IMR-90 (cell line): ENCODE data around the gene FASLG. TPM values are rescaled to one million over a fixed set of nuclear protein-coding genes. Genes with fewer than 3 reads are reported as not detected.

Experiments
- ATAC-seq: fragments of 200-7000 bp; cut with Tn5 transposase; 2 replicates; pipeline ENCODE4 v1.9.1; 2020; ENCODE audit warnings: low read depth, mild to moderate bottlenecking, moderate library complexity
- BruUV-seq: library from RNA; stranded (reverse); fragments of 400-500 nt; replicated peaks from 2 replicates; lab custom pipeline; 2021; lab: Mats Ljungman, UMichigan
- CTCF ChIA-PET: fragments of 300-600 bp; formaldehyde crosslinking; extraction: SDS; loops from one replicate; lab custom pipeline; 2021; ENCODE audit warnings: antibody characterized with exemption; lab: Yijun Ruan, JAX
- POLR2A ChIA-PET: fragments of 300-600 bp; sonication (Branson Sonifier 250); formaldehyde crosslinking; loops from one replicate; lab custom pipeline; 2022; ENCODE audit warnings: antibody characterized with exemption; ENCODE audit not compliant: unreplicated experiment; lab: Charles Lee
- DNase-seq: peaks from one replicate; pipeline ENCODE4 v3.0.0; 2013
- H2AFZ ChIP-seq: replicated peaks from 2 replicates; pipeline ENCODE3; 2013; ENCODE audit warnings: low read length, mild to moderate bottlenecking; ENCODE audit not compliant: poor library complexity
- H2AK5ac ChIP-seq: 2 replicates; pipeline ENCODE4 v1.6.1; 2013; ENCODE audit warnings: low read depth, low read length, inconsistent platforms
- H2AK9ac ChIP-seq: replicated peaks from 2 replicates; pipeline ENCODE3; 2013; ENCODE audit warnings: mild to moderate bottlenecking, low read depth, low read length, moderate library complexity; ENCODE audit not compliant: poor library complexity
- H2BK120ac ChIP-seq: 2 replicates; pipeline ENCODE4 v1.6.1; 2013; ENCODE audit warnings: low read depth, low read length, inconsistent platforms
- H2BK15ac ChIP-seq: 3 replicates; pipeline ENCODE4 v1.6.1; 2013; ENCODE audit warnings: low read depth, low read length, inconsistent platforms
- H2BK20ac ChIP-seq: 2 replicates; pipeline ENCODE4 v1.6.1; 2013; ENCODE audit warnings: low read depth, mild to moderate bottlenecking, inconsistent platforms, low read length, moderate library complexity
- H2BK5ac ChIP-seq: 2 replicates; pipeline ENCODE4 v1.6.1; 2013; ENCODE audit warnings: mild to moderate bottlenecking, low read depth, low read length, inconsistent platforms; ENCODE audit not compliant: poor library complexity, severe bottlenecking
- H3K14ac ChIP-seq: replicated peaks from 2 replicates; pipeline ENCODE4 v1.6.1; 2013; ENCODE audit warnings: low read depth, low read length, inconsistent platforms
- H3K18ac ChIP-seq: 2 replicates; pipeline ENCODE4 v1.6.1; 2013; ENCODE audit warnings: low read depth, low read length, control low read depth
- H3K23ac ChIP-seq: 2 replicates; pipeline ENCODE4 v1.6.1; 2013; ENCODE audit warnings: low read depth, low read length, inconsistent platforms
- H3K27ac ChIP-seq: 2 replicates; pipeline ENCODE4 v1.5.1; 2013; ENCODE audit warnings: mild to moderate bottlenecking, control low read depth, low read length; ENCODE audit not compliant: insufficient read depth
- H3K27me3 ChIP-seq: 2 replicates; pipeline ENCODE4 v1.6.1; 2013; ENCODE audit warnings: low read length; ENCODE audit not compliant: control insufficient read depth, insufficient read depth
- H3K36me3 ChIP-seq: 2 replicates; pipeline ENCODE4 v1.6.1; 2013; ENCODE audit warnings: low read length, mixed read lengths; ENCODE audit not compliant: control insufficient read depth, insufficient read depth
- H3K4ac ChIP-seq: 2 replicates; pipeline ENCODE4 v1.6.1; 2013; ENCODE audit warnings: low read depth, low read length, inconsistent platforms
- H3K4me1 ChIP-seq: 2 replicates; pipeline ENCODE4 v1.6.1; 2013; ENCODE audit warnings: low read length, mixed read lengths; ENCODE audit not compliant: control insufficient read depth, insufficient read depth
- H3K4me2 ChIP-seq: 2 replicates; pipeline ENCODE4 v1.6.1; 2013; ENCODE audit warnings: low read depth, mild to moderate bottlenecking, control low read depth, low read length, moderate library complexity
- H3K4me3 ChIP-seq: 2 replicates; pipeline ENCODE4 v1.5.1; 2013; ENCODE audit warnings: low read depth, mild to moderate bottlenecking, control low read depth, low read length, moderate library complexity; ENCODE audit not compliant: insufficient read depth
- H3K56ac ChIP-seq: 2 replicates; pipeline ENCODE4 v1.6.1; 2013; ENCODE audit warnings: low read length, inconsistent platforms; ENCODE audit not compliant: insufficient read depth; ENCODE audit errors: extremely low read depth
- H3K79me1 ChIP-seq, 2 experiments: 2 replicates each; pipeline ENCODE4 v1.6.1; 2013; ENCODE audit warnings: low read length in 2 of 2, inconsistent platforms in 1 of 2, low read depth in 1 of 2
- H3K9ac ChIP-seq: 2 replicates; pipeline ENCODE4 v1.6.1; 2013; ENCODE audit warnings: low read depth, low read length, control low read depth
- H3K9me1 ChIP-seq: 2 replicates; pipeline ENCODE4 v1.6.1; 2013; ENCODE audit warnings: low read length, inconsistent platforms; ENCODE audit not compliant: insufficient read depth
- H3K9me3 ChIP-seq: 2 replicates; pipeline ENCODE4 v1.6.1; 2013; ENCODE audit warnings: low read length; ENCODE audit not compliant: control insufficient read depth, insufficient read depth
- H4K20me1 ChIP-seq: 2 replicates; pipeline ENCODE4 v1.6.1; 2013; ENCODE audit warnings: low read length, inconsistent platforms; ENCODE audit not compliant: insufficient read depth
- H4K5ac ChIP-seq: 2 replicates; pipeline ENCODE4 v1.6.1; 2013; ENCODE audit warnings: mild to moderate bottlenecking, low read depth, low read length, control low read depth
- H4K8ac ChIP-seq, 2 experiments: 2 replicates each; pipeline ENCODE4 v1.6.1; 2013; ENCODE audit warnings: low read depth in 2 of 2, low read length in 2 of 2, control low read depth in 1 of 2, inconsistent platforms in 1 of 2
- H4K91ac ChIP-seq: 2 replicates; pipeline ENCODE4 v1.6.1; 2013; ENCODE audit warnings: low read depth, low read length, inconsistent platforms; ENCODE audit not compliant: insufficient read depth
- CEBPB ChIP-seq: IDR thresholded peaks from 2 replicates; pipeline ENCODE4 v1.6.1; 2012; ENCODE audit warnings: low read depth, low read length, improper control_type of control experiment
- MAZ ChIP-seq: IDR thresholded peaks from 2 replicates; pipeline ENCODE4 v1.6.1; 2012; ENCODE audit warnings: low read depth, mild to moderate bottlenecking, low read length, improper control_type of control experiment, moderate library complexity, borderline replicate concordance
- WGBS, 2 experiments: methylation state at CpG; one replicate each; pipeline versions ENCODE4 v1.1.5 to v1.1.7; 2013; ENCODE audit warnings: missing lambda C conversion rate in 2 of 2; ENCODE audit not compliant: insufficient read length in 1 of 2; ENCODE audit errors: extremely low coverage in 2 of 2; 5-methylcytosine and 5-hydroxymethylcytosine counted together
- dilution Hi-C: fragments of 300-500 bp; cut with HindIII; formaldehyde crosslinking; loops from one replicate; pipeline ENCODE4 v1.14.3; 2018; ENCODE audit warnings: low sequenced_read_pairs; ENCODE audit not compliant: unreplicated experiment
- in situ Hi-C: fragments of 300-500 bp; cut with MboI; formaldehyde crosslinking; loops from 3 replicates; pipeline ENCODE4 v1.14.3; 2019; ENCODE audit warnings: low sequenced_read_pairs, inconsistent platforms, mixed read lengths
- intact Hi-C: fragments of 100-400 bp; cut with micrococcal nuclease; formaldehyde crosslinking; loops from 2 replicates; pipeline ENCODE4 v1.10.0; 2022
- polyA plus RNA-seq, 3 experiments: library from polyadenylated mRNA; depleted of rRNA; stranded (reverse); fragments of >200 nt; gene quantifications; 2 replicates each; pipeline ENCODE4 v1.2.3, GENCODE V29; 2012; ENCODE audit warnings: low replicate concordance in 1 of 3
- total RNA-seq: library from RNA; depleted of rRNA; stranded (reverse); fragments of >200 nt; gene quantifications from 2 replicates; pipeline ENCODE4 v1.2.3, GENCODE V29; 2012

Gene FASLG
- total and polyA plus RNA-seq, 2 of the 4 experiments (the other 2 are of a cell fraction): 0.14 to 0.18 TPM

DNA sequence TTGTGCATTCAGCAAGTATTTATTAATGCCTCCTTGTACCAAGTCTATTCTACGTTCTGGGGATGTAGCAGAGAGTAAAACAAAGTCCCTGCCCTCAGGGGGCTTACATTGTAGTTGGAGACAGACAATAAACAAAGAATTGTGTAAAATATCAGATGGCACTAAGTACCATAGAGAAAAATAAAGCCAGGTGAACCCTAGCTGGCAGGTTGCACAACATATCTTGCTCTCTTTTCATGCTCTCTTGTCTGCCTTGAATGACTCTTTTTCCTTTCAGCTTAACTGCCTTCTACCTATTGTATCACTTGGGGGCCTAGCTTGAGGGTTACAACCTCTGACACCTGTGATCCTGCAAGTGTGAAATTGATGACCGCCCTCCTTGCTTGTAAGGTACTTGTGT lies 20.7 kb upstream of the FASLG start:
- H2BK120ac ChIP-seq: peak overlapping the region; percentile 98
- no peak overlapping the region for H3K4me3 ChIP-seq
- H3K56ac ChIP-seq: peak overlapping the region; percentile 83
- CTCF ChIA-PET: no interaction called here
- H3K36me3 ChIP-seq: no peaks in the 10 kb centered on the region
- peak overlapping the region; percentile 65; the same call in 1 of the 2 replicates for H3K4me2 ChIP-seq
- peak overlapping the region; percentile 88 for H2AK9ac ChIP-seq
- peak overlapping the region; percentile 53; the same call in 1 of the 2 replicates for H3K27ac ChIP-seq
- DNase-seq (no peak), ATAC-seq (no peak)
- POLR2A ChIA-PET: no interaction called here
- dilution Hi-C loops (no loop called here), in situ Hi-C loops (no loop called here), intact Hi-C loops (loop anchor here (5.0 kb wide), 1 partner anchor 79 kb away; no protein-coding TSS in a partner anchor)
- peak overlapping the region; percentile 100 for H2BK5ac ChIP-seq
- H4K20me1 ChIP-seq: no peaks in the 10 kb centered on the region
- peak overlapping the region; percentile 95; the same call in 1 of the 2 replicates for H3K18ac ChIP-seq
- H3K4me1 ChIP-seq: peaks cover 18% of the 10 kb centered on the region
- H2BK20ac ChIP-seq: peak overlapping the region; percentile 97
- peak overlapping the region; percentile 98 for H2AK5ac ChIP-seq
- no peak overlapping the region for H2AFZ ChIP-seq
- no peaks in the 10 kb centered on the region for H3K27me3 ChIP-seq
- BruUV-seq: no TSS peak
- peak overlapping the region; percentile 98 for H3K14ac ChIP-seq
- peaks cover 9% of the 10 kb centered on the region; the same call in 1 of the 2 replicates for H3K9me3 ChIP-seq
- peak overlapping the region; percentile 94 for H4K91ac ChIP-seq
- peak overlapping the region; percentile 95; the same call in 1 of the 2 replicates for H4K5ac ChIP-seq
- H3K79me1 ChIP-seq: 0 out of 4 replicates have a peak, but pooled peaks cover 0 to 7% of the 10 kb centered on the region in 2 experiments
- no CpG with 5 or more reads among the region's 2 CpGs for WGBS, 2 experiments
- H3K9ac ChIP-seq: no peak overlapping the region
- H3K23ac ChIP-seq: peak overlapping the region; percentile 92
- H3K9me1 ChIP-seq: peaks cover 23% of the 10 kb centered on the region
- H2BK15ac ChIP-seq: peak overlapping the region; percentile 94
- peak; percentile 77; the same call in 1 of the 2 replicates for TF ChIP-seq CEBPB
- no peak for TF ChIP-seq MAZ
- H4K8ac ChIP-seq: peak overlapping the region; percentile 81 to 94
- H3K4ac ChIP-seq: peak overlapping the region; percentile 95
